NK-92 treated with Interleukin-12 subunit alpha and Interleukin-12 subunit beta, amount 100 ng/mL, for 24 hours (cell line): Measurements from ENCODE around the gene HSPB8.

Experiments
- DNase-seq: peaks from one replicate; lab custom pipeline; 2025; lab: John Stamatoyannopoulos, UW

The HSPB8 gene, protein sequence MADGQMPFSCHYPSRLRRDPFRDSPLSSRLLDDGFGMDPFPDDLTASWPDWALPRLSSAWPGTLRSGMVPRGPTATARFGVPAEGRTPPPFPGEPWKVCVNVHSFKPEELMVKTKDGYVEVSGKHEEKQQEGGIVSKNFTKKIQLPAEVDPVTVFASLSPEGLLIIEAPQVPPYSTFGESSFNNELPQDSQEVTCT

DNA sequence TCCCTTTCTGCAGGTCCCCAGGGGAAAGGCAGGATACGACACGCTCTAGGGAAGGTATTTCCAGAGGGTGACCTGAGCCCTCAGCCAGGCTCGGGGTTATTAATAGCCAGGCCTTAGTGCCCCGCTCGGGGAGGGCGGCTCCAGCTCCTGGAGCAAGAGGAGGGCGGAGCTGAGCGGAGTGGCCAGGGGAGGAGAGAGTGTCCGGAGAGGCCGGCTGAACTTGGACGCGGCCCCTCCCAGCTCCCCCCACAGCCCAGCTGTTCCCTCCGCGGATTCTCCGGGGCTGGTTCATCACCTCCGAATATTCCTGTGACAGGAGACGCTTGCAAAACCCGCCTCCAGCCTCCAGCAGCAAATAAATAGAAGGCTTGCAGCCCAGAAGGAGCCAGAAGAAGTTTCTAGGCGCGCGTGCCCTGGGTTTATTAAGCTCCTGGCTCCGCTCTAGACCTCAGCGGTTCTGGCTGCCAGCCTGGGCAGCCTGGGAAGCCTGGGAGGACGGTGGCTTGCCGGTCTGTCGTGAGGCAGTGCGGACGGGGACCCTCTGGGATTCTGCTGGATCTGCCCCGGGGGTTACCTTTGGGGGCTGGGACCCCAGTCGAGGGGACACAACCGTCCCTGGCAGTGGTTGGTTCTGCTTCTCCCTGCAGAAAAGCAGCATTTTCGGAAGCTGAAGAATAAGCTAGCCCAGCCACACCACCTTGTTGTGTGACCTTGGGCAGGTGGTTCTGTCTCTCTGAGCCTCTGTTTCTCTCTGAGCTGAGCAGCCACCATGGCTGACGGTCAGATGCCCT is at the start of gene HSPB8:
Gene HSPB8, plus strand, starts transcription at position 388 of the 791 bp plus-strand sequence. Its CDS starts 382 bp downstream, at position 770.
- no peak for DNase-seq

DNA sequence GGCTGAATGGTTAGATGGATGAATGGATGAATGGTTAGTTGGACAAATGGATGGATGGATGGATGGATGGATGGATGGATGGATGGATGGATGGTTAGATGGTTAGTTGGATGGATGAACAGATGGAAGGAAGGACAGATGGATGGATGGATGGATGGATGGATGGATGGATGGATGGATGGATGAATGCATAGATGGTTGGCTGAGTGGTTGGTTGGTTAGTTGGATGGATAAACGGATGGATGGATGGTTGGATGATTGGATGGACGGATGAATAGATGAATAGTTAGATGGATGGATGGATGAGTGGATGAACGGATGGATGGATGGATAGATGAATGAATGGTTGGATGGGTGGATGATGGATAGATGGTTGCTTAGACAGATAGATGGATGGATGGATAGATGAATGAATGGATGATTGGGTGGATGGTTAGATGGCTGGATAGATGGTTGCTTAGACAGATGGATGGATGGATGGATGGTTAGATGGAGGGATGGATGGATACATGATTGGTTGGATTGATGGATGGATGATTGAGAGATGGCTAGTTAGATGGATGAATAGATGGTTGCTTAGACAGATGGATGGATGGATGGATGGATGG is 48.8 kb upstream of the HSPB8 start:
- no peak for DNase-seq

DNA sequence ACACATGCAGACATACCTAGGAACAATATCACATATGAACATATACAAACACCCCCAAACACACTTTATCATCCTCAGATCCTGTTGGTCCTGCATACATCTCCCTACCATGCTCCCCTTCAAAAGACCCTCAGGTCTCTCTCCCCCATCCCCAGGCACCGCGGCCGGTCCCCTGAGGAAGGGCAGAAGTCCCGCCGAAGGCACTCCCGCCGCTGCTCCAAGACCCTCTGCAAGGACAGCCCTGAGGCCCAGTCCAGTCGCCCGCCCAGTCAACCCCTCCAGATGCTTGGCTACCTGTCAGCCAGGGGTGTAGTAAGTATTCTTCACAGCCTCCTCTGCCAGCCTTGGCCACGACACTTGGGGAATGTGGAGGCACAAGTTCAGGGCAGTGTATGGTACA is 48.2 kb upstream of the HSPB8 start:
- no peak for DNase-seq

DNA sequence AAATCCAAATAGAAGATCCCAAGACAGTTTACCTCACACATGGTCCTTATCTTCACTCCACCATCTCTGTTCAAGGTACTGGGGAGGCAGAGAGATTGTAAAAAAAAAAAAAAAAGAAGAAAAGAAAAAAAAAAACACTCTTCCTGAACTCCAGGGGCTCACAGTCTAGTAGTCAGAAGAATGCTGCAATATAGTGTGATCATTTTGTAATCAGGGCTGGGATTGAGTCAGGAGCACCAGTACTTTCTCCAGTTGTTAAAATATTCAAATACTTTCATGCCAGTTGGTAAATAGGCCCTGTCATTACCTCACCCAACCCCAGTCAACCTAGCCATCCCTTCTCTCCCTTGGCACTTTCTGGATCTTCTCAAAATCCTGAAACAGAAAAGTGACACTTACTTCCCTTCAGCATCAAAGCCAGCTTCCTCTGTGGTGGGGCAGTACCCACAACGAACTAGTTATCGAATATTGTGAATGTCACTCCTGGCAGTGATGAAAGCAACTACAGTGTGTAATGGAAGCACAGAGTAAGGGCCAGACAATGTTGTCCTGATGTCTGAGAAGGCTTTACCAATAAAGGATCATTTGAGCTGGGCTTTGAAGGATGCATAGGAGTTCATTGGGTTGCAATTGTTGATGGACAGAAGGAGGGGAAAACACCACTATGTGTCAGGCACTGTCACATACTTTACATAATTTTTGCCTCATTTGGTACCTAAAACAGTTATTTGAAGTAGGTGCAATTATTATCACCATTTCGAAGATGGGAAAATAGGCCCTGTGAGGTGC is 44.3 kb upstream of the HSPB8 start:
- DNase-seq, result no peak

DNA sequence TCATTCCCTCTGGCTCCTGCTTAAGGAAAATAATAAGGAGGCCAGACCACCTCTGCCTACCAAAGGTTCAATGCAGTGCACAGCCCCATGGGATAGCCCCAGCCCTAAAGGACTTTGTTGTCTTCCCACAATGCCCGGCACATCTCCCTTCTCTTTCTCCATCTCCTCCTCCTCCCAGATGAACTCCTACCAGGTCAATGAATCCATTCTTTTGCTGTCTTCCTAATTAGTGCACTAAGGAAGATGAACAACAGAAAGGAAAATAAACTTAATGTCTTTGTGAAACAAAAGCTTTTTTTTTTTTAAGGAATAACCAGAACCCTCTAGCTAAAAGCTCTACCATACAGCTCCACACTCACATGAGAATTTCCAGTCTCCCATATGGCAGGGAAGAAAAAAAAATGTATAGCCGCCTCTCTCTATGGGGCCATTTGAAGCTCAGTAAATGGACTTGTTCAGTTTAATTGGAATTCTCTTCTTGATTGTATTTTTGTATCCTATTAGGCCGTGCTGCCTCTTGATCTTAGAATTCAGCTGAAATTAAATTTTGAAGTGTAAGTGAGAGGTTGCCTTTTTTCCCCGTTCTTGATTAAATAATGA is 41.8 kb upstream of the HSPB8 start:
- DNase-seq, result no peak

DNA sequence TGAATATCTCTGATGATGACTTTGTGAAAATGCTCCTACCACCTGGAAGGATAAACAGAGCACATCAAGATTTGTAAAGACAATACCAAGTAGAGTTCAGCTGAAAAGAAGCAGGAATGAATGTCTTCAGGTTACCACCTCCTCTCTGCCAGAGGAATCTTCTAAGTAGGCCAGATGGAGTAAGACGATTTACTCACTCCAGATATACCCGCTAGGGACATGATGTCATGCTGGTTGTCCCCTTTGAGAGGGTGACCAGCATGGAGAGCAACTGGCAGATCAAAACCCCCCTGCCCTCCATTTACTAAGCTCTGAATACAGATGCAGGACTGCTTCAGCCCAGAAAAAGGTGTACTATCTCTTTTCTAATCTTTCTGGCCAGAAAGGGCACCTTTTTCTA is 39.3 kb upstream of the HSPB8 start:
- DNase-seq, result no peak

DNA sequence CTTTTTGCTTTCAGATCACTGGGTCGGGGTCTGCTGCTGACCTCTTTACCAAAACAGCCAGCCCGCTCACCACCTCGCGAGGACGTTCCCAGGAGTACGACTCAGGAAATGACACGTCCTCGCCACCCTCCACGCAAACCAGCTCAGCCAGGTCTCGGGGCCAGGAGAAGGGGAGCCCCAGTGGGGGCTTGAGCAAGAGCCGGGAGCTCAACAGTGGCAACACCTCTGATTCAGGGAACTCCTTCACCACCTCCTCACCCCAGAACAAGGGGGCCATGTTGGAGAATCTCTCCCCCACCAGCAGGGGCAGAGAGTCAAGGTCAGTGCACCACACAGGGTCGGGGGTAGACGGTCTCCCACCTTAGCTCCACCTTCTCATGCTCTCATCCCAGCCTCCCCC is 33.4 kb upstream of the HSPB8 start:
- no peak for DNase-seq

DNA sequence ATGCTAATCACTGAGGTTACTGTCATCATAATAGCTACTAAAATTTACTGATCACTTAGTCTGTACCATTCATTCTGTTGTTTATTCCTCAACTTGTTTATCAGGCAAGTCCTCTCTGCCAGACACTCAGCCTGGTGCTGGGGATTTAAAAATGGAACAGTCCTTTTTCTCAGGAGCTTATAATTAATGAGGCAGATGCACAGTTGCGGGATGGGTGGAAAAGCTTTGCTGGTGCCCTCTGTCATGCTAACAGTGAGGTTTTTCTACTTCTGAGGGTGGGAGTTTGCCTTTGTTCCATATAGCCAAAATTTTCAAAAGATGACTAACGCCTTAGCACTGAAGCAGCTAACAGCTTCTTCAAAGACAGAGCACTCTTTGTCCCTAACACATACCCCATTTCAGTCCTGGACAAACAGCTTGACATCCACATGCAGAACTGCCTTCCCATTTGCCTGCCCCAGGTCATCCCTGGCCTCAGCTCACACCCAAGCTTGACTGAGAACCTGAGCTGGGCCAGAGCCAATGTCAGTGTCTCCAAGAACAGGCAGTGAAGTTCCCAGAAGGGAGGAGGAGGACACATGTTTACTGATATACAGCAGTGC is 30.8 kb upstream of the HSPB8 start:
- DNase-seq, result no peak

DNA sequence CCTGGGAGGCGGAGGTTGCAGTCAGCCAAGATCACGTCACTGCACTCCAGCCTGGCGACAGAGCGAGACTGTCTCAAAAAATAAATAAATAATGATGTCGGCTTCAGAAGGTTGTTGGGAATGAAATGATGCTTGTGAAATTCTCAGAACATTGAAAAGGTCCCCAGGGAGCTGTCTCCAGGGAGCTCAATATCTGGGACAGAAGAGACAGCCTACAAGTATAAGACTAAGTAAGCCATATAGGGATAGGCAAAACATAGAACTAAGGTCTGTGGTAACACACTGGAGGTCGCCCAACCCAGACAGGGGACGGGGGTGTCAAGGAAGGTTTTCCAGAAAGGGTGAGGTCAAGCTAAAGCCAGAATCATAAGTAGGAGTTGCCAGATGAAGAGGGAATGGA is 29.5 kb upstream of the HSPB8 start:
- no peak for DNase-seq

DNA sequence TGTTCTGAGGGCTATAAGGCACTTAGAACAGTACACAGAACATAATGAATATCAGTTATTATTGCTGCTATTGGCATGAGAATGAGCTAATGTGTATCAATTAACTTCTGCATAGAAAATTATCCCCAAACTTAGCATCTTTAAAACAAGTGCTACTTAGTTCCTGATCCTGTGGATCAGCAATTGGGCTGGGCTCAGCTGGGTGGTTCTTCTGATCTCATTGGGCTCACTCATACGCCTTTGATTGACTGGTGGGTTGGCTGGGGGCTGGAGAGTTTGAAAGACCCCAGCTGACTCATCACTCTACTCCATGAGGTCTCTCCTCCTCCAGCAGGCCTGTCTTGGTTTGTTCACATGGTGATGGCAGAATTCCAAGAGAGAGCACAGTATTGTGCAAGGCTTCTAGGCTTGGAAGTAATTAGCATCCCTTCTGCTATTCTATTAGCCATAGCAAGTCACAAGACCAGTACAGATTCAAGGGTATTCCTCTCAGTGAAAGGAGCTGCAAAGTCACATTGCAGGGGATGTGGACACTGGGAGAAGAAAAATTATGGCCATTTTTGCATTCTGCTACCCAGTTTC is 27.2 kb upstream of the HSPB8 start:
- DNase-seq, result no peak

DNA sequence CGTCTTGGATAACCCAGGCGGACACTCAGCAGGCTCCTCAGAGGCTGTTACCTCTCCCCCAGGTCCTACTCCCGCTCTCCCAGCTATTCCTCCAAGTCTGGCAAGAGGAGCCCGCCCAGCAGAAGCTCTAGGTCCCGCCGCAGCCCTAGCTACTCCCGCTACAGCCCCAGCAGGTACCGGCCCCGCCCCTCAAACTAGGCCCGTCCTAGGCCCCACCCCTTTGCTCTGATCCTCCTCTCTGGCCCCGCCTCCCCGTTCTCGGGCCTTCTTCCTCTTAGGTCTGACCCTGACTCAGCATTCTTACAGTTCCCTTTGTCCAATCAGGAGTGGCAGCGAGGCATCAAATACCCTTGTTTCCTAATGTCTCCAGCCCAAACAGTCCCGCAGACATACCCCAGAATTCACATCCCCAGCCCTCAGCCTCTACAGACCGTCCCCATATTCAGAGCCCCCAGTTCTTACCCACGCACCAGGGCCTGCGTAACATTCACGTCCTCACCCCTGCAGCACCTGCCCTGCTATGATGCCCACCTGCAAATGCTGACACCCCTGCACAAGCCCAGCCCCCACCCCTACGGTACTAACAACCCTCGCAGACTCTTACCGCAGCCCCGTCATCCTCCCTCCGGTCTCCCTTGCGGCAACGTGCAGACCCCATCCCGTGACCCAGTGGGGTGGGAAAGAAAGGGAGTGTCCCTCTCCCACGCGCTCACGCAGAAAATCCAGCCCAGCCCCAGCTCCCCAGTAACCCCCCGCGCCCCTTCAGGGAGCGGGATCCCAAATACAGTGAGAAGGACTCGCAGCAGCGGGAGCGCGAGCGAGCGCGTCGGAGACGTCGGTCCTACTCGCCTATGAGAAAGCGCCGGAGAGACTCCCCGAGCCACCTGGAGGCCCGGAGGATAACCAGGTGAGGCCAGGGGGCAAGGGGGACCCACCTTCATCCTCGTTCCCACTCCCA is 25.0 kb upstream of the HSPB8 start:
- no peak for DNase-seq

DNA sequence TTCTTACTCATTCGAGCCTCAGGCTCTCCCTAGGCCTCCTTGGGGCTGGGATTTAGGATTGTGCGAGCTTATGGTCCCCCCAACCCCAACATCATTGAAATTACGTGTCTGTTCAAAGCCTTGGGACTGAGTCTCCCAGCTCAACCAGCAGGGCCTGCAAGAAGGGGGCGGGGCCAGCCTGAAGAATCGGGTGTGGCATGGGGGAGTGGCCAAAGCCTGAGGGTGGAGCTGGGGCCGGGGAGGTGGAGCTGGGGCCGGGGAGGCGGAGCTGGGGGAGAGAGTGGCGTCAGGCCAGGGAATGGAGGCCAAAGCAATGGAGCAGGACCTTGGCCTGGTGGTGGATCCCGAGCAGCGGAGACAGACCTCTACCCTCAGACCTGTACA is 24.3 kb upstream of the HSPB8 start:
- no peak for DNase-seq

DNA sequence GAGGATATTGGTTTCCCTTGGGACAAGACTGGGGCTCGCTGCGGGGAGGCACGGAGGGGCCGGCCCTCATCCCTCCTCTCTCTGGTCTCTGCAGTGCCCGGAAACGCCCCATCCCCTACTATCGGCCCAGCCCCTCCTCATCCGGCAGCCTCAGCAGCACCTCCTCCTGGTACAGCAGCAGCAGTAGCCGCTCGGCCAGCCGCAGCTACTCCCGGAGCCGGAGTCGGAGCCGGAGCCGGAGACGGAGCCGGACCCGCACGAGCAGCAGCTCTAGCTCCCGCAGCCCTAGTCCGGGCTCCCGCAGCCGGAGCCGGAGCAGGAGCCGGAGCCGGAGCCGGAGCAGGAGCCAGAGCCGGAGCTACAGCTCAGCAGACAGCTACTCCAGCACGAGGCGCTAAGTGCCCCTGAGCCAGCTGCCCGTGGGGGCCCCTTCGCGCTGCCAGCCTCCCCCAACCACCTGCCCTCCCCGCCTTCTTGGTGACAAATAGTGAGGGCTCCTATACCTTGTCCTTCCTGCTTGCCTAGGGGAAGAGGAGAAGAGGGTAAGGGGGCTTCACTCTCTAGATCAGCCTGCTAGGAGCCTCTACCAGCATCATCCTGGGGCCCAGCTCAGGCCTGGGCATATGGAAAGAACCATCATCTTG is 22.2 kb upstream of the HSPB8 start:
- no peak for DNase-seq

DNA sequence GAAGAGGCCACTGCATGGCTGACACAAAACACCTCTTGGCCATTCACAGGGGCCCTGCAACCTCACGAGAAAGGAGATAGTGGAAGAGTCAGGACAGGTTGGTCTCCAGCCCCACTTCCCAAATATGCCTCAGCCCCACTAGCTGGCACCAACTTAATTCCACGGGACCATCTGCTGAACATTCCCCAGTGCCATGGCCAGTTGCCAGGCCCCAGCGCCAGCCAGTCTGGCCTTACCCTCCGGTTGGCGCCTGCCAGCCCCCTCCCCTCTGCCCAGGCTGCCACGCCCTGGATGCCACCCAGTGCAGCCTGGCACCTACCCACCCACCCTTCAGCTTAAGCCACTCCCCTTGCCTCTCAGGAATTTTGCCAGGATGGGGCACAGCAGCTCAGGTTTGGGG is 21.2 kb upstream of the HSPB8 start:
- no peak for DNase-seq

DNA sequence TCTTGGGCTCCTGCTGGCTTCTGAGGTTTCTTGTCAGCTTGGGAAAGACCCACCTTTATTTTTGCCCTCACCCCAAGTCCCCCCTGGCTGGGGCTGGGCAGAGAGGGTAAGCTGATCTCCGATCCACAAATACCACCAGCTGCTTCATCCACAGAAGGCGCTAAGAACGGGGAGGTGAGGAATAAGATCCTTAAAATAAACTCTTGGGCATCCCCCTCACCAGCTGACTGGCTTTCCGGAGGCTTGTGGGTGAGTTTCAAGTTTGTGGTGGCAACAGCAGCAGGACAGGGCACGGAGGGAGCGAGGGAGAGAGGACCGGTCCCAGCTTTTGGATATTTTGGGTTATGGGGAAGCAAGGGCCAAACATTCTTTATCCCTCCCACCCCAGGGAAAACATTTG is 20.8 kb upstream of the HSPB8 start:
- DNase-seq, result no peak

DNA sequence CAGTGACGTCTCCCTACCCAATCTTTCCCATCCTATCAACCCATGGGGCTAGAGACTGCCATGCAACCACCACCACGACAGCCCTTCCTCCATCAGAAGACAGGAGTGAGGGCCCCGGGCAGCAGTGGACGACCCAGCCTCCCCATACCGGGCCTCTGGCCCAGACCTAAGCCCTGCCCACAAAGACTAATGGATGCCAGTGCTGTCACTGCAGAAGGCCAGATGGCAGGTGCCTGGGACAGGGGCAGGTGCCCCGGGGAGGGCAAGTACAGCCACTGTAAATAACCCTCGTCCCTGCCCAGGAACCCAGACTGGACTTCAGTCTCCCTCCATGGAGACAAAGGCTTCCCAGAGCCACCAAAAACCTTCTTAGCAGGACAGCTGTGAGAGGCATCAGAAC is 20.3 kb upstream of the HSPB8 start:
- DNase-seq, result no peak

DNA sequence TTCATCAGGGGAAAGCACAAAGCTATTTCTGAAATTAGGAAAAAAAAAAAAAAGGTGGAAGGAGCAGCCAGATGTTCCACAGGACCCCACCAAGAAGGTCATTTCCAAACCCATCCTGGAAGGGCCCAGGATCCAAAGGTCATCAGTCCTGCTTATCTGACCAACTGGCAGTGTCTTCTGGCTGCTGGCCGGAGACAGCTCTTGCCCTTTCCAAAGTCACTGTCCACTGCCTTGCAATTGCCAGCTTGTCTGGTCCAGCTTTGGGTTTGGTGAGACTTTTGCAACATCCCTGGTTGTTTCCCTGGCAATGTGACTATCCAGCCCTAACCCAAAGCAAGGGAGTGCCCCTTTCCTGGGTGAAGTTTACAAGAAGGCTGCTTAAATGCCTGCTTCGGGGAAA is 18.9 kb upstream of the HSPB8 start:
- no peak for DNase-seq

DNA sequence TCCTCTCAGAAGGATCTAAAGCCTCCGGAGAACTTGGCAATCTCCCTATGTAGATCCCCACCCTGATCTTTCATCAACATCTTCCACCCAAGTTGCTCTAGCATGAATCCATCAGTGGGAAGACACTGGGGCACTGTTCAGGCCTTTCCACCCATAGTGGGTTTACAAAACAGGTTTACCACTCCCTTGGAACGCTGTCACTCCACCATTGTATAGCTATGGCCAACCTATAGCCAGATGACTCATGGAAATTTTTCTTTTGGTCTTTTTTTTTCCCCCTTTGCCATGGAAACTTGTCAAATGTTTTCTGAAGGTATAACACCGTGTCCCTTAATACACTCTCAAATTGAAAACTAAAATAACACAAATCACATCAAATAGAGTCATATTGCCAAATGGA is 10.8 kb upstream of the HSPB8 start:
- no peak for DNase-seq

DNA sequence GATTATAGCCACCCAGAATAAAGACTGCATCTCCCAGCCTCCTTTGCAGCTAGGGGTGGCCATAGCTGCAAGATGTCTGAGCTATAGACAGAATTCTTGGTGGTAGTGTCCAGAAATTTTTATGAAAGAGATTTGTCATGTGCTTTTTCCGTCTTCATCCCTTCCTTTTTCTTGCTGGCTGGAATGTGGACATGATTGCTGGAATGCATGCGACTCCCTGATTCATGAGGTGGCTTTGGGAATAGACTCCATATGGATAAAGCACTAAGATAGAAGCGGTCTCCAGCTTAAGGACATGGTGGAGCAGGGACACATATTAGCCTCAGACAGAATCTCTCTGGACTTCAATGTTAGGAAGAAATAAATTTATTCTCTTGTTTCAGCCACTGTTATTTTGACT is 10.0 kb upstream of the HSPB8 start:
- no peak for DNase-seq

DNA sequence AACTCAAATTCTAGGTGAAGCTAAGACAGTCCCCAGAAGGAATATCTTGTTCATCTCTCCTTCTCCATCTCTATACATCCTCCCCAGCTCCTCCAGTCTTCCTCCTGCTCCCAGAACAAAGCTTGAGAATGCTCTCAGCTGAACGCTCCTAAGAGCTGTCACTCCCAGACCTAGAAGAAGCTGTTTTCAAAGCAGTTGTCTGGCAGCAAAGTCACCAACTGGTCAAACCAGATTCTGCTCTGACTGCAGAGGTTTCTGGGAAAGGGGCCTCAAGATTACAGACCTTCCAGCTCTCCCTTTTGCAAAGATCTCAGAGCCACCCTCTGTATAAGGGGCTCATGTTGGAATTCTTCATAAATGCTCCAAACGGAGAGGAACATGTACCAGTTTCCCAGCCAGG is 9.6 kb upstream of the HSPB8 start:
- no peak for DNase-seq
